Measurements from ENCODE around the gene CTBS.

DNA sequence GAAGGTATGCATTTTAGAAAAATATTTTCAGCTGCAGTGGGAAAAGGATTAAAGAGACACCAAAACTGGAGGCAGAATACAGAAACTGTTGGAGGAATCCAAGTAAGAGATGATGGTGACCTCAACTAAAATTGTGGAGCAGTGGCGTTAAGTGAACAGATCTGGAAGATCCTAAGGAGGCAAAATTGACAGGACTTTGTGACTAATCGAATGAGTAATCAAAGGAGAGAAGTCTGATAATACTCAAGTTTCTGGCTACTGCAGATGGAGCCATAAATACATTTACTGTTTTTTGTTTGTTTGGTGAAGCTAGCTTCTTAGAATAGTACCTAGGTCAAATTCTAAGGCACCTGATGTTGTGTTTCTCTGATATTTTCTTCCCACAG is 3.1 kb downstream of the CTBS start:
- no peak for TF ChIP-seq RAD51 (IDR thresholded peaks at IDR 0.05; ENCODE audit: borderline replicate concordance)
- no peak for TF ChIP-seq RFX5 (IDR thresholded peaks at IDR 0.05; ENCODE audit: low read depth, low read length)
- TF ChIP-seq, protein P1, sequence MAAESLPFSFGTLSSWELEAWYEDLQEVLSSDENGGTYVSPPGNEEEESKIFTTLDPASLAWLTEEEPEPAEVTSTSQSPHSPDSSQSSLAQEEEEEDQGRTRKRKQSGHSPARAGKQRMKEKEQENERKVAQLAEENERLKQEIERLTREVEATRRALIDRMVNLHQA (CRISPR knock-in tag; IDR thresholded peaks at IDR 0.05): no peak
- TF ChIP-seq, protein P2, sequence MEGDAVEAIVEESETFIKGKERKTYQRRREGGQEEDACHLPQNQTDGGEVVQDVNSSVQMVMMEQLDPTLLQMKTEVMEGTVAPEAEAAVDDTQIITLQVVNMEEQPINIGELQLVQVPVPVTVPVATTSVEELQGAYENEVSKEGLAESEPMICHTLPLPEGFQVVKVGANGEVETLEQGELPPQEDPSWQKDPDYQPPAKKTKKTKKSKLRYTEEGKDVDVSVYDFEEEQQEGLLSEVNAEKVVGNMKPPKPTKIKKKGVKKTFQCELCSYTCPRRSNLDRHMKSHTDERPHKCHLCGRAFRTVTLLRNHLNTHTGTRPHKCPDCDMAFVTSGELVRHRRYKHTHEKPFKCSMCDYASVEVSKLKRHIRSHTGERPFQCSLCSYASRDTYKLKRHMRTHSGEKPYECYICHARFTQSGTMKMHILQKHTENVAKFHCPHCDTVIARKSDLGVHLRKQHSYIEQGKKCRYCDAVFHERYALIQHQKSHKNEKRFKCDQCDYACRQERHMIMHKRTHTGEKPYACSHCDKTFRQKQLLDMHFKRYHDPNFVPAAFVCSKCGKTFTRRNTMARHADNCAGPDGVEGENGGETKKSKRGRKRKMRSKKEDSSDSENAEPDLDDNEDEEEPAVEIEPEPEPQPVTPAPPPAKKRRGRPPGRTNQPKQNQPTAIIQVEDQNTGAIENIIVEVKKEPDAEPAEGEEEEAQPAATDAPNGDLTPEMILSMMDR (CRISPR knock-in tag; IDR thresholded peaks at IDR 0.05): no peak
- no peak for TF ChIP-seq SNRNP70 (IDR thresholded peaks at IDR 0.05; ENCODE audit: low read depth, low read length)

All from HepG2 (cell line).